Coronary artery (tissue), 2 donors: Measurements from ENCODE around the gene FBXL7.

Experiments used
- DNase-seq: peaks from one replicate; pipeline ENCODE4 v3.0.0-alpha.2; 2017; ENCODE audit warnings: low spot score
- H3K27ac ChIP-seq, 2 donors: fragments of 200-600 bp; sonication (generic); one replicate each; pipeline ENCODE4 v1.5.1; 2016 to 2019
- H3K4me3 ChIP-seq: fragments of 200-600 bp; sonication (generic); 2 replicates; pipeline ENCODE4 v1.5.1; 2016; ENCODE audit warnings: mild to moderate bottlenecking, moderate library complexity
- CTCF ChIP-seq: fragments of 200-600 bp; sonication (generic); IDR thresholded peaks from one replicate; pipeline ENCODE4 v1.5.1; 2019; ENCODE audit warnings: antibody characterized with exemption

Gene FBXL7

GRCh38 chr5:15560421-15560820 is 60.4 kb downstream of the FBXL7 start:
- no peak overlapping the region for H3K4me3 ChIP-seq
- DNase-seq, result no peak

GRCh38 chr5:15564523-15564922 is 64.5 kb downstream of the FBXL7 start:
- H3K4me3 ChIP-seq, result no peak overlapping the region
- H3K27ac ChIP-seq, result no peak overlapping the region
- DNase-seq, result no peak
- TF ChIP-seq CTCF, result no peak

More at GRCh38 chr5:15560421-15560820, 60.4 kb downstream of the FBXL7 start:
- H3K27ac ChIP-seq, result no peak overlapping the region
- no peak for TF ChIP-seq CTCF

GRCh38 chr5:15564957-15565356 is 65.0 kb downstream of the FBXL7 start:
- Histone ChIP-seq H3K4me3 (no peak overlapping the region), H3K27ac (no peak overlapping the region)
- no peak for DNase-seq
- no peak for TF ChIP-seq CTCF

GRCh38 chr5:15566306-15566705 is 66.3 kb downstream of the FBXL7 start:
- DNase-seq, result no peak
- no peak for TF ChIP-seq CTCF
- Histone ChIP-seq H3K27ac (no peak overlapping the region), H3K4me3 (no peak overlapping the region)

- TF ChIP-seq CTCF, result no peak
- no peak overlapping the region for H3K27ac ChIP-seq
- no peak for DNase-seq
- no peak overlapping the region for H3K4me3 ChIP-seq
Measured at GRCh38 chr5:15566789-15567188, 66.8 kb downstream of the FBXL7 start.

- no peak for DNase-seq
- TF ChIP-seq CTCF, result no peak
- H3K4me3 ChIP-seq, result no peak overlapping the region
- no peak overlapping the region for H3K27ac ChIP-seq
Measured at GRCh38 chr5:15570491-15570890, 70.5 kb downstream of the FBXL7 start.

GRCh38 chr5:15571081-15571480 is 71.1 kb downstream of the FBXL7 start:
- no peak overlapping the region for H3K4me3 ChIP-seq
- no peak for DNase-seq
- no peak for TF ChIP-seq CTCF
- no peak overlapping the region for H3K27ac ChIP-seq
